GM06990 (cell line): ENCODE data around the gene SLTM.

Source experiments
- DNase-seq: peaks from one replicate; pipeline ENCODE4 v3.0.0-alpha.2; 2011; ENCODE audit not compliant: insufficient read length; ENCODE audit errors: extremely low read depth
- H3K27me3 ChIP-seq: replicated peaks from 2 replicates; pipeline ENCODE4 v1.6.0; 2011; ENCODE audit warnings: low read length; ENCODE audit not compliant: control insufficient read depth, insufficient read depth
- H3K36me3 ChIP-seq: 2 replicates; pipeline ENCODE4 v1.5.1; 2011; ENCODE audit warnings: low read length; ENCODE audit not compliant: control insufficient read depth, insufficient read depth
- H3K4me3 ChIP-seq: replicated peaks from 2 replicates; pipeline ENCODE4 v1.5.1; 2011; ENCODE audit warnings: low read depth, mild to moderate bottlenecking, control low read depth, low read length
- TF ChIP-seq, protein P1 (sequence below): IDR thresholded peaks from 2 replicates; pipeline ENCODE4 v1.5.1; 2011; ENCODE audit warnings: low read length, control low read depth, mild to moderate bottlenecking, inconsistent platforms; ENCODE audit not compliant: insufficient read depth, poor library complexity, severe bottlenecking

SLTM gene

GRCh38 chr15:58934114-58934447, 602 bp upstream of the SLTM start:
- Histone ChIP-seq H3K4me3 (peak overlapping the region; percentile 75), H3K36me3 (peaks cover under 1% of the 10 kb centered on the region; the same call in 1 of the 2 replicates), H3K27me3 (no peaks in the 10 kb centered on the region)
- TF ChIP-seq, protein P1, sequence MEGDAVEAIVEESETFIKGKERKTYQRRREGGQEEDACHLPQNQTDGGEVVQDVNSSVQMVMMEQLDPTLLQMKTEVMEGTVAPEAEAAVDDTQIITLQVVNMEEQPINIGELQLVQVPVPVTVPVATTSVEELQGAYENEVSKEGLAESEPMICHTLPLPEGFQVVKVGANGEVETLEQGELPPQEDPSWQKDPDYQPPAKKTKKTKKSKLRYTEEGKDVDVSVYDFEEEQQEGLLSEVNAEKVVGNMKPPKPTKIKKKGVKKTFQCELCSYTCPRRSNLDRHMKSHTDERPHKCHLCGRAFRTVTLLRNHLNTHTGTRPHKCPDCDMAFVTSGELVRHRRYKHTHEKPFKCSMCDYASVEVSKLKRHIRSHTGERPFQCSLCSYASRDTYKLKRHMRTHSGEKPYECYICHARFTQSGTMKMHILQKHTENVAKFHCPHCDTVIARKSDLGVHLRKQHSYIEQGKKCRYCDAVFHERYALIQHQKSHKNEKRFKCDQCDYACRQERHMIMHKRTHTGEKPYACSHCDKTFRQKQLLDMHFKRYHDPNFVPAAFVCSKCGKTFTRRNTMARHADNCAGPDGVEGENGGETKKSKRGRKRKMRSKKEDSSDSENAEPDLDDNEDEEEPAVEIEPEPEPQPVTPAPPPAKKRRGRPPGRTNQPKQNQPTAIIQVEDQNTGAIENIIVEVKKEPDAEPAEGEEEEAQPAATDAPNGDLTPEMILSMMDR = no peak
- DNase-seq = no peak

DNA sequence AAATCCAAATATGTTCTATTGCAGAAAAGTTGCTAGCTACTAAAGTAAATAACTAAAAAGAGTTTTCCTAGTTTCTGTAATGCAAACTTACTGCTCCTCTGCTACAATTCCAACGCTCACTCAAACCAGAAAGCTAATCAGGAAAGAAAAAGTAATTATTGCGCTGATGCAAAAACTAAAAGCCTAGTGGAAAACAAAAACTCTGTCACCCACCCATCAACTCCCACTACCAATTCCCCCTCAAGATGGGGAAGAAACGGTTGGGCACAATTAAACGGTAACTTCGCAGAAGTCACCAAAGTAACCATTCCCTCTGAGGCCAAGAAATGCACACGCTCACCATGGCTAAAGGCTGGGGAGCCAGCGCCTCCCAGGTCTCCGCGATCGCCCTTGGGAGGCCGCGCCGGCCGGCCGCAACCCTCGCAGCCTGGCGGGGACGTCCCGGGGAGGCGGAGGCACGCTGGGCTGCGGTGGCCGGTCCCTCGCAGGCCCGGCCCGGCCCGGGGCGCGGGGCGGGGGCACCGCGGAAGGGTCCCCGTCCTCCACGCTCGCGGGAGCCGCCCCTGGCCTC, 684 bp downstream of the SLTM start:
- Histone ChIP-seq H3K27me3 (no peaks in the 10 kb centered on the region), H3K4me3 (peak overlapping the region; percentile 92), H3K36me3 (peaks cover 3% of the 10 kb centered on the region; the same call in 1 of the 2 replicates)
- no peak for DNase-seq
- TF ChIP-seq, protein P1 = no peak

DNA sequence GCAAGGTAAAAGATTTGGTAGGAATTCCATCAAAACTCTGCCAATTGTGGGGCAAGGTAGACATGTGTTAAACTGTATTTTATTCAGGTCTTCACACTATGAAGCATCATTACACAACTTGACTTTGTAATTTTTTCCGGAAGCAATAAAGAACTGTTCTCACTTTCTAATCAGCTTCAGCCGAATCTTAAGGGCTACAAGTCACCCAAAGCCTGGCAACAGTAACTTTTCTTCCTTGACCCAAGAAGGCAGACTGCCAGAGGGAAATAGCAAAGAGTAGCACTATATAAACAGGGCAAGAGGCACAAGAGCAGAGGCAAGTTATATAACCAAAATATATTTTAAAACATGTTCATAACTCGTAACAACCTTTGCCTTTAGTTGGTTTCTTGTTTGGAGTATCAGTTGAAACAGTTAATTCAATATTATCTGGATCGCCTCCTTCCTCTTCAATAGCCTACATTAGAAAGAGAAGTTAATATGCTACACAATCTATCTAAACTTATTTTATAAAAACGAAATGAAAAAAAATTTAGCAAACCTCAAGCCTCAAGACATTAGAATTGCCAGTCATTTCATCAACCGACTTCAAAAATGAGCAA, 1.4 kb downstream of the SLTM start:
- Histone ChIP-seq H3K36me3 (peaks cover 3% of the 10 kb centered on the region), H3K4me3 (peak overlapping the region; percentile 92), H3K27me3 (no peaks in the 10 kb centered on the region)
- no peak for DNase-seq
- TF ChIP-seq, protein P1 = no peak

- Histone ChIP-seq H3K4me3 (no peak overlapping the region), H3K36me3 (peaks cover 3% of the 10 kb centered on the region), H3K27me3 (no peaks in the 10 kb centered on the region)
- TF ChIP-seq, protein P1 = no peak
- DNase-seq = no peak
These were observed 3.5 kb downstream of the SLTM start for GRCh38 chr15:58929891-58930416.

GRCh38 chr15:58926823-58927222, 6.7 kb downstream of the SLTM start:
- DNase-seq = no peak
- no peak overlapping the region for H3K4me3 ChIP-seq
- H3K36me3 ChIP-seq = peaks cover 3% of the 10 kb centered on the region
- no peaks in the 10 kb centered on the region for H3K27me3 ChIP-seq
- TF ChIP-seq, protein P1 = no peak
